HEK293 (cell line): ENCODE data around the gene SLC25A11.

ENCODE experiments used
- CTCF ChIA-PET: fragments of 350-600 bp; formaldehyde crosslinking; extraction: SDS; loops from one replicate; lab custom pipeline; 2021; ENCODE audit warnings: antibody characterized with exemption; lab: Yijun Ruan, JAX
- POLR2A ChIA-PET: fragments of 300-600 bp; formaldehyde crosslinking; extraction: SDS; loops from one replicate; lab custom pipeline; 2020; ENCODE audit warnings: antibody characterized with exemption, inconsistent platforms; lab: Yijun Ruan, JAX
- H3K27ac ChIP-seq: fragments of 200-500 bp; sonication (Bioruptor generic); 2 replicates; pipeline ENCODE4 v1.5.1; 2014; ENCODE audit warnings: low read depth, low read length, control low read depth, inconsistent platforms; ENCODE audit errors: extremely low read depth
- H3K36me3 ChIP-seq, 2 experiments: fragments of 200-500 bp in 1 of 2; sonication (Bioruptor generic) in 1 of 2; 1 replicate in 1 of 2; 2 replicates in 1 of 2; pipeline ENCODE4 v1.5.1; 2014 to 2017; ENCODE audit warnings: inconsistent platforms in 2 of 2, low read length in 2 of 2; ENCODE audit not compliant: control insufficient read depth in 2 of 2, insufficient read depth in 1 of 2
- H3K4me1 ChIP-seq: fragments of 200-500 bp; sonication (Bioruptor generic); 2 replicates; pipeline ENCODE4 v1.5.1; 2014; ENCODE audit warnings: mild to moderate bottlenecking, low read length, inconsistent platforms; ENCODE audit not compliant: control insufficient read depth, insufficient read depth
- H3K4me3 ChIP-seq: 2 replicates; pipeline ENCODE4 v1.5.1; 2011; ENCODE audit warnings: low read depth, mild to moderate bottlenecking, control low read depth, low read length, moderate library complexity
- H3K9me3 ChIP-seq: fragments of 200-500 bp; sonication (Bioruptor generic); 2 replicates; pipeline ENCODE4 v1.5.1; 2014; ENCODE audit warnings: low read depth, low read length, inconsistent platforms; ENCODE audit not compliant: control insufficient read depth, insufficient read depth
- PRDM10 ChIP-seq: fragments of 450-650 bp; formaldehyde crosslinking; IDR thresholded peaks from 2 replicates; pipeline ENCODE4 v1.5.1; 2016; ENCODE audit warnings: missing biosample characterization, missing genetic modification characterization
- ZNF148 ChIP-seq: fragments of 450-650 bp; formaldehyde crosslinking; IDR thresholded peaks from 2 replicates; pipeline ENCODE4 v1.5.0; 2017; ENCODE audit warnings: missing biosample characterization, missing genetic modification characterization, borderline replicate concordance
- ZNF560 ChIP-seq: fragments of 450-650 bp; formaldehyde crosslinking; IDR thresholded peaks from 2 replicates; pipeline ENCODE4 v1.5.1; 2017; ENCODE audit warnings: missing biosample characterization, missing genetic modification characterization, borderline replicate concordance
- ZNF626 ChIP-seq: fragments of 450-650 bp; sonication (Bioruptor Pico); formaldehyde crosslinking; IDR thresholded peaks from 2 replicates; pipeline ENCODE4 v1.5.1; 2018; ENCODE audit warnings: missing biosample characterization, missing genetic modification characterization, inconsistent platforms
- TF ChIP-seq, protein P1 (sequence below): fragments of 450-650 bp; formaldehyde crosslinking; IDR thresholded peaks from 2 replicates; pipeline ENCODE4 v1.5.1; 2016; ENCODE audit warnings: missing biosample characterization, missing genetic modification characterization
- TF ChIP-seq, protein P2 (sequence below): fragments of 450-650 bp; formaldehyde crosslinking; IDR thresholded peaks from 2 replicates; pipeline ENCODE4 v1.5.1; 2016; ENCODE audit warnings: missing biosample characterization, missing genetic modification characterization
- TF ChIP-seq, protein P3 (sequence below): sonication (generic); formaldehyde crosslinking; IDR thresholded peaks from 2 replicates; pipeline ENCODE4 v1.8.1; 2022; ENCODE audit warnings: mild to moderate bottlenecking, moderate library complexity, missing genetic modification reagents

The SLC25A11 gene

DNA sequence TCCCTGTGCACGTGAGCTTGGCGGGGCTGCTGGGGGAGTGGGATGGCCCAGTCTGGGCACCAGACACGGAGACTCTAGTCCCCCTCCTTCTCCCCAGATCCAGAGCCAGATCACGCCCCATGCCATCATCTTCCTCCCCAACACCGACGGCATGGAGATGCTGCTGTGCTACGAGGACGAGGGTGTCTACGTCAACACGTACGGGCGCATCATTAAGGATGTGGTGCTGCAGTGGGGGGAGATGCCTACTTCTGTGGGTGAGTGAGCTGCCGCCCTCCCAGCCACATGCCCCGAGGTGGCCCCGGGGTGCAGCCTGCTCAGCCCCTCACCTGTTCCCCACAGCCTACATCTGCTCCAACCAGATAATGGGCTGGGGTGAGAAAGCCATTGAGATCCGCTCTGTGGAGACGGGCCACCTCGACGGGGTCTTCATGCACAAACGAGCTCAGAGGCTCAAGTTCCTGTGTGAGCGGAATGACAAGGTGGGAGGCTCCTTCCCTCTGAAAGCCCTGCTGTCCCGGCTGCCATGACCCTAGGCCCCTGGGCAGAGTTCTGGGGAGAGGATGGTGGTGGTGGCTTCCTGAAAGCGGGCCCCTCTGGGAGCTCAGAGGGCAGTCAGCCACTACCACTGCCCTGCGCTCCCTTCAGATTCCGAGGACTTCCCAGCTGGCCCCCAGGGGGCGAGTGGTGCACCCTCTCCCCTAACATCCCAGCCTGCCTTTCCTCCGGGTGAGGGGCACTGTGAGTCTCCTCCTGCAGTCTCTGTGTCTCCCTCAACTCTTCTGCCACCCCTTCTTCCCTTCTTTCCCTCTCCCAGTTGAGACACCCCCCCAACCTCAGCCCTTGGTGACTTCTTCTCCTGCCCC lies 43.3 kb downstream of the SLC25A11 start (continued):
- TF ChIP-seq, protein P1, sequence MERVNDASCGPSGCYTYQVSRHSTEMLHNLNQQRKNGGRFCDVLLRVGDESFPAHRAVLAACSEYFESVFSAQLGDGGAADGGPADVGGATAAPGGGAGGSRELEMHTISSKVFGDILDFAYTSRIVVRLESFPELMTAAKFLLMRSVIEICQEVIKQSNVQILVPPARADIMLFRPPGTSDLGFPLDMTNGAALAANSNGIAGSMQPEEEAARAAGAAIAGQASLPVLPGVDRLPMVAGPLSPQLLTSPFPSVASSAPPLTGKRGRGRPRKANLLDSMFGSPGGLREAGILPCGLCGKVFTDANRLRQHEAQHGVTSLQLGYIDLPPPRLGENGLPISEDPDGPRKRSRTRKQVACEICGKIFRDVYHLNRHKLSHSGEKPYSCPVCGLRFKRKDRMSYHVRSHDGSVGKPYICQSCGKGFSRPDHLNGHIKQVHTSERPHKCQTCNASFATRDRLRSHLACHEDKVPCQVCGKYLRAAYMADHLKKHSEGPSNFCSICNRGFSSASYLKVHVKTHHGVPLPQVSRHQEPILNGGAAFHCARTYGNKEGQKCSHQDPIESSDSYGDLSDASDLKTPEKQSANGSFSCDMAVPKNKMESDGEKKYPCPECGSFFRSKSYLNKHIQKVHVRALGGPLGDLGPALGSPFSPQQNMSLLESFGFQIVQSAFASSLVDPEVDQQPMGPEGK (tag by site-specific recombination) = peak; percentile 31; the same call in 1 of the 2 replicates
- peak; percentile 62 for TF ChIP-seq PRDM10 (tag by site-specific recombination)
- TF ChIP-seq, protein P2, sequence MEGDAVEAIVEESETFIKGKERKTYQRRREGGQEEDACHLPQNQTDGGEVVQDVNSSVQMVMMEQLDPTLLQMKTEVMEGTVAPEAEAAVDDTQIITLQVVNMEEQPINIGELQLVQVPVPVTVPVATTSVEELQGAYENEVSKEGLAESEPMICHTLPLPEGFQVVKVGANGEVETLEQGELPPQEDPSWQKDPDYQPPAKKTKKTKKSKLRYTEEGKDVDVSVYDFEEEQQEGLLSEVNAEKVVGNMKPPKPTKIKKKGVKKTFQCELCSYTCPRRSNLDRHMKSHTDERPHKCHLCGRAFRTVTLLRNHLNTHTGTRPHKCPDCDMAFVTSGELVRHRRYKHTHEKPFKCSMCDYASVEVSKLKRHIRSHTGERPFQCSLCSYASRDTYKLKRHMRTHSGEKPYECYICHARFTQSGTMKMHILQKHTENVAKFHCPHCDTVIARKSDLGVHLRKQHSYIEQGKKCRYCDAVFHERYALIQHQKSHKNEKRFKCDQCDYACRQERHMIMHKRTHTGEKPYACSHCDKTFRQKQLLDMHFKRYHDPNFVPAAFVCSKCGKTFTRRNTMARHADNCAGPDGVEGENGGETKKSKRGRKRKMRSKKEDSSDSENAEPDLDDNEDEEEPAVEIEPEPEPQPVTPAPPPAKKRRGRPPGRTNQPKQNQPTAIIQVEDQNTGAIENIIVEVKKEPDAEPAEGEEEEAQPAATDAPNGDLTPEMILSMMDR (tag by site-specific recombination) = 0 out of 2 replicates have a peak, but pooled peaks have one; percentile 9

- Histone ChIP-seq H3K4me1 (no peaks in the 10 kb centered on the region), H3K9me3 (no peaks in the 10 kb centered on the region), H3K27ac (no peak overlapping the region), H3K36me3 (peaks cover under 1 to 83% of the 10 kb centered on the region in 2 experiments; a peak in 2 of 3 replicates)
- CTCF ChIA-PET = interaction anchor here (1.1 to 1.5 kb wide), 2 partner anchors 92 to 163 kb away, joined by 3 to 5 read pairs; no protein-coding TSS in a partner anchor
- POLR2A ChIA-PET = no interaction called here
- TF ChIP-seq, protein P3, sequence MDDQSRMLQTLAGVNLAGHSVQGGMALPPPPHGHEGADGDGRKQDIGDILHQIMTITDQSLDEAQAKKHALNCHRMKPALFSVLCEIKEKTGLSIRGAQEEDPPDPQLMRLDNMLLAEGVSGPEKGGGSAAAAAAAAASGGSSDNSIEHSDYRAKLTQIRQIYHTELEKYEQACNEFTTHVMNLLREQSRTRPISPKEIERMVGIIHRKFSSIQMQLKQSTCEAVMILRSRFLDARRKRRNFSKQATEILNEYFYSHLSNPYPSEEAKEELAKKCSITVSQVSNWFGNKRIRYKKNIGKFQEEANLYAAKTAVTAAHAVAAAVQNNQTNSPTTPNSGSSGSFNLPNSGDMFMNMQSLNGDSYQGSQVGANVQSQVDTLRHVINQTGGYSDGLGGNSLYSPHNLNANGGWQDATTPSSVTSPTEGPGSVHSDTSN (CRISPR knock-in tag) = no peak
- TF ChIP-seq ZNF560 (tag by site-specific recombination) = no peak
- TF ChIP-seq, protein P2 (tag by site-specific recombination) = 0 out of 2 replicates have a peak, but pooled peaks have one; percentile 14
- TF ChIP-seq, all 188 proteins: peak for 1
- no peak overlapping the region for H3K4me3 ChIP-seq
These were observed 44.1 kb downstream of the SLC25A11 start for GRCh38 chr17:4895657-4896331.

GRCh38 chr17:4895121-4895520 lies 44.7 kb downstream of the SLC25A11 start:
- no peaks in the 10 kb centered on the region for H3K4me1 ChIP-seq
- CTCF ChIA-PET = interaction anchor here (1.1 kb wide), 1 partner anchor 91 kb away, joined by 3 read pairs; no protein-coding TSS in a partner anchor
- peaks cover 6 to 86% of the 10 kb centered on the region in 2 experiments; a peak in 2 of 3 replicates for H3K36me3 ChIP-seq
- POLR2A ChIA-PET = no interaction called here
- H3K4me3 ChIP-seq = no peak overlapping the region
- H3K27ac ChIP-seq = no peak overlapping the region
- no peaks in the 10 kb centered on the region for H3K9me3 ChIP-seq
- TF ChIP-seq ZNF148 (no peak), ZNF626 (no peak), PRDM10 (tag by site-specific recombination) (no peak)
